ENCODE results near the gene SLC39A13.
A peak's percentile ranks its signal among the peaks of the same experiment; 100 is the strongest.

Gene SLC39A13

DNA sequence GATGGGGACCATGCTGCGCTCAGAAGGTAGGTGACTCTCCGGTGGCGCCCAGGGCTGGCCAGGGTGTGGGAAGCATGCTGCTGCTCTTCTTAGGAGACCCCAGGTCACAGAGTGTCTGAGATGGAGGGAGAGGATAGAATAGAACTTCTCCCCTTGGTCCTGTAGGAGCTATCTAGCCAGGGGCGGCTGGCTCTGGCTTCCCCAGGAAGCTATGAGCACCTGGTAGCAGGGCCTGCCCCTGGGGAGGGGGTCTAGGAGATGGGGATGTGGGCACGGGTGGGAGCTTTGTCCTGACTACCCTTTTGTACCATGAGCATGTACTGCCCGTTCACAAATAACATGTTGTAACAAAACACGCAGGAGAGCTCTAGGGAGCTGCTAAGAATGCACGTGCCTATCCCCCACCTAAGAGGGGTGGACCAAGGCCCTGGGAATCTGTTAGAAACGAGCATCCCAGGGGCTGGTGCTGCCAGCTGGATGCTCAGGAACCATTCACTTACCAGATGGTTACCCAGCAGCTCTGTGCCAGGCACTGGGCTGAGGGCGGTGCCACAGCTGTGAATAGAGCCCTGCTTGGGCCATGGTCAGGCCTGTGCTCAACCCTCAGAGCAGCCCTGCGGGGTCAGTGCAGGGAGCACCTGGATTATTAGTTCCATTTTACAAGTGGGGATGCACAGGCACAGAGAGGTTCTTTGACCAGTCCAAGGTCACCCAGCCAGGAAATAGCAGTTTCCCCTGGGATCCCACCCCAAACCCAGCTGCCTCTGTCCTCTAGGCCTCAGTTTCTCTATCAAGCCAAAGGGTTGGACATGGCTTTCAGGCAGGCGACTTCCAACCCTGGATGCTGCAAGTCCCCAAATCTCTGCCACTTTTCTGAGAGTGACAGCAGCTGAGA lies 2.2 kb downstream of the SLC39A13 start:
- H3K4me3 ChIP-seq (replicated peaks; ENCODE audit: low read depth, low read length), result peak overlapping the region; percentile 86
- TF ChIP-seq, protein P1, sequence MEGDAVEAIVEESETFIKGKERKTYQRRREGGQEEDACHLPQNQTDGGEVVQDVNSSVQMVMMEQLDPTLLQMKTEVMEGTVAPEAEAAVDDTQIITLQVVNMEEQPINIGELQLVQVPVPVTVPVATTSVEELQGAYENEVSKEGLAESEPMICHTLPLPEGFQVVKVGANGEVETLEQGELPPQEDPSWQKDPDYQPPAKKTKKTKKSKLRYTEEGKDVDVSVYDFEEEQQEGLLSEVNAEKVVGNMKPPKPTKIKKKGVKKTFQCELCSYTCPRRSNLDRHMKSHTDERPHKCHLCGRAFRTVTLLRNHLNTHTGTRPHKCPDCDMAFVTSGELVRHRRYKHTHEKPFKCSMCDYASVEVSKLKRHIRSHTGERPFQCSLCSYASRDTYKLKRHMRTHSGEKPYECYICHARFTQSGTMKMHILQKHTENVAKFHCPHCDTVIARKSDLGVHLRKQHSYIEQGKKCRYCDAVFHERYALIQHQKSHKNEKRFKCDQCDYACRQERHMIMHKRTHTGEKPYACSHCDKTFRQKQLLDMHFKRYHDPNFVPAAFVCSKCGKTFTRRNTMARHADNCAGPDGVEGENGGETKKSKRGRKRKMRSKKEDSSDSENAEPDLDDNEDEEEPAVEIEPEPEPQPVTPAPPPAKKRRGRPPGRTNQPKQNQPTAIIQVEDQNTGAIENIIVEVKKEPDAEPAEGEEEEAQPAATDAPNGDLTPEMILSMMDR (IDR thresholded peaks at IDR 0.05; ENCODE audit: low read length, missing control alignments), result no peak
- DNase-seq (ENCODE audit: low read depth), result no peak

DNA sequence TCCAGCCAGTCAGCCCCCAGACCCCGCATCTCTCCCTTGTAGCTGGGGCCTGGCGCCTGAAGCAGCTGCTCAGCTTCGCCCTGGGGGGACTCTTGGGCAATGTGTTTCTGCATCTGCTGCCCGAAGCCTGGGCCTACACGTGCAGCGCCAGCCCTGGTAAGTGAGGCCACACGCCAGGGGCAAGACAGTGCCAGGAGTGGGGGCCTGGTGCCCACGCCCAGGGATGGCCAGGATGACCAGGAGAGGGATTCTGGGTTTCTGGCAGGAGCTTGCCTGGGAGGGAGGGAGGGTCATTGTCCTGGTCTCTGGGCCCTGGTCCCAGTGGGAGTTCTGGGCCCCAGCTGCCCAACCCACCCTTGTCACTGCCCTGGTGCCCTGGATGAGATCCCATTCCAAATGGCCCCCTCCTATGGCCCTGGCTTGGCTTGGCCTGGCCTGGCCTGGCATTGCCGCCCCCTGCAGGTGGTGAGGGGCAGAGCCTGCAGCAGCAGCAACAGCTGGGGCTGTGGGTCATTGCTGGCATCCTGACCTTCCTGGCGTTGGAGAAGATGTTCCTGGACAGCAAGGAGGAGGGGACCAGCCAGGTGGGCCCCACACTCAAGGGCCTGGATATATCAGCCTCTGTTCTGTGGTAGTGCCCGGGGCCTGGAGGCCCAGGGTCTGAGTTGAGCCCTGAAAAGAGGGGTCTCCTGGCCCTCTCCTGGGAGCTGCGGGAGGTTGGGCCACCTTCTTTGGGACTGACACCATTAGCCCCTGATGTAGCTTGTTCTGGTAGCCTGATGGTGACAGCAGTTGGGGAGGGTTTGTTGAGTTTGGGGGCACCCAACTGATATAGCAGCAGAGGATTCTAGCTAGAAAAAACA lies 3.7 kb downstream of the SLC39A13 start:
- TF ChIP-seq, protein P1 (IDR thresholded peaks at IDR 0.05; ENCODE audit: low read length, missing control alignments), result peak; percentile 75
- peak; percentile 44 for DNase-seq (ENCODE audit: low read depth)
- H3K4me3 ChIP-seq (replicated peaks; ENCODE audit: low read depth, low read length), result no peak overlapping the region

DNA sequence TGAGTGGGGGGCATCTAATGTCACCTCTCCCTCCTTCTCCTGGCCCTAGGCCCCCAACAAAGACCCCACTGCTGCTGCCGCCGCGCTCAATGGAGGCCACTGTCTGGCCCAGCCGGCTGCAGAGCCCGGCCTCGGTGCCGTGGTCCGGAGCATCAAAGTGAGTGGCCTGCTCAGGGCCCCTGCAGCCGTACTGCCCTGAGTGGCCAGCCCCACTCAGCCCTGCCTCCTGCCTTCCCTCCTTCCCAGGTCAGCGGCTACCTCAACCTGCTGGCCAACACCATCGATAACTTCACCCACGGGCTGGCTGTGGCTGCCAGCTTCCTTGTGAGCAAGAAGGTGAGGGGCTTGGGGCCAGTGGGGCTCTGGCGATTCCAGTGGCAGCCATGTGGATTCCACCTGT lies 5.0 kb downstream of the SLC39A13 start:
- no peak for DNase-seq (ENCODE audit: low read depth)
- TF ChIP-seq, protein P1 (IDR thresholded peaks at IDR 0.05; ENCODE audit: low read length, missing control alignments), result no peak
- no peak overlapping the region for H3K4me3 ChIP-seq (replicated peaks; ENCODE audit: low read depth, low read length)

DNA sequence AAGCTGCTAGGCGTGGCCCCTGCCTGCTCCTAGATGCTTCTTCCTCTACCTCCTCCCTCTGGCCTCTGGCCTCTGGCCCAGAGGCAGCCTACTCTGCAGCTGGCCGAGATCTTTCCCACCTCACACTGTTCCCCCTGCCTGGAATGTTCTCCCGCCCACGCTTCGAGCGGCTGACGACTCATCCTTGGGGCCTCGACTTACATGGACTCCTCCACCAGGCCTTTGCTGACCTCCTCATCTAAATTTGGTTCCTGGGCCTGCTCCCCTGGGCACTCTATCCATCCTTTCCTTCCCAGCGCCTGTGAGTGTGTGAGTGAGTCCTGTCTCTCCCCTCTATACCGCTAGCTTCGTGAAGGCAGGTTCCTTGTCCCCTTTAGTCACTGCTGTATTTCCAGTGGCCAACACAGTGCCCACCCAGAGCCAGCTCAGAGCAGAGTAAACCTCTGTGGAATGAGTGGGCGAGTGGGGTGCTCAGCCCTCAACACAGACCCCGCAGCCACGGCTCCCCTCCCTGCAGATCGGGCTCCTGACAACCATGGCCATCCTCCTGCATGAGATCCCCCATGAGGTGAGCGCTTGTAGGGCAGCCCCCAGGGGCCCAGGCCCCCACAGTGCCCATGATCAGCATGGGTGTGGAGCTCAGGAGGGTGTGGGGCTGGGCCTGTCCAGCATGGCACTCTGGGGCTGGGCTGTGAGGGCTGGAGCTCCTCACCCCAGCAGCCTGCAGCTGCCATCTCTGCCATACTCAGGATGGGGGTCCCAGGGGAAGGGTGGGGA lies 5.7 kb downstream of the SLC39A13 start:
- TF ChIP-seq, protein P1 (IDR thresholded peaks at IDR 0.05; ENCODE audit: low read length, missing control alignments), result no peak
- H3K4me3 ChIP-seq (replicated peaks; ENCODE audit: low read depth, low read length), result no peak overlapping the region
- peak; percentile 70 for DNase-seq (ENCODE audit: low read depth)

DNA sequence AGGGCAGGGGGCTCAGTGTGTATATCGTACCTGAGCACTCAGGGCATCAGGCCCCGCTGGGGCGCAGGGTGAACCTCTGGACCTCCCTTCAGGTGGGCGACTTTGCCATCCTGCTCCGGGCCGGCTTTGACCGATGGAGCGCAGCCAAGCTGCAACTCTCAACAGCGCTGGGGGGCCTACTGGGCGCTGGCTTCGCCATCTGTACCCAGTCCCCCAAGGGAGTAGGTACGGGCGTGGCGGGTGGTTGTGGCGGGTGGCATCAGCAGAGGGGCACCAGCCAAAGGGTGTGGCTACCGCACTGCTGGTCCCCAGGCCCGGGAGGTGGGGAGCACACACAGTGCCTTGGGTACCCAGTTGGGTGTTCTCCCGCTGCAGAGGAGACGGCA lies 6.3 kb downstream of the SLC39A13 start:
- no peak for DNase-seq (ENCODE audit: low read depth)
- TF ChIP-seq, protein P1 (IDR thresholded peaks at IDR 0.05; ENCODE audit: low read length, missing control alignments), result no peak
- H3K4me3 ChIP-seq (replicated peaks; ENCODE audit: low read depth, low read length), result no peak overlapping the region

DNA sequence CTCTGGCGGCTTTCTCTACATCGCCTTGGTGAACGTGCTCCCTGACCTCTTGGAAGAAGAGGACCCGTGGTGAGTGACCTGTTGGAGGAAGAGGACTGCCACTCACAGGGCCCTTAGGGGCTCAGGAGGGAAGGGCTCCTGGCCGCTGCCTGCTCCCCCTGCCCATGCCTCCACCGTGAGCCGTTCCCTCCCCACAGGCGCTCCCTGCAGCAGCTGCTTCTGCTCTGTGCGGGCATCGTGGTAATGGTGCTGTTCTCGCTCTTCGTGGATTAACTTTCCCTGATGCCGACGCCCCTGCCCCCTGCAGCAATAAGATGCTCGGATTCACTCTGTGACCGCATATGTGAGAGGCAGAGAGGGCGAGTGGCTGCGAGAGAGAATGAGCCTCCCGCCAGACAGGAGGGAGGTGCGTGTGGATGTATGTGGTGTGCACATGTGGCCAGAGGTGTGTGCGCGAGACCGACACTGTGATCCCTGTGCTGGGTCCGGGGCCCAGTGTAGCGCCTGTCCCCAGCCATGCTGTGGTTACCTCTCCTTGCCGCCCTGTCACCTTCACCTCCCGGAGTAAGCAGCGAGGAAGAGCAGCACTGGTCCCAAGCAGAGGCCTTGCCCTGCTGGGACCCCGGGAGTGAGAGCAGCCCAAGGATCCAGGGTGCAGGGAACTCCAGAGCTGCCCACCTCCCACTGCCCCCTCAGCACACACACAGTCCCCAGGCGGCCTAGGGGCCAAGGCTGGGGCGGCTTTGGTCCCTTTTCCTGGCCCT lies 6.9 kb downstream of the SLC39A13 start:
- TF ChIP-seq, protein P1 (IDR thresholded peaks at IDR 0.05; ENCODE audit: low read length, missing control alignments), result no peak
- no peak for DNase-seq (ENCODE audit: low read depth)
- H3K4me3 ChIP-seq (replicated peaks; ENCODE audit: low read depth, low read length), result no peak overlapping the region

Data from fibroblast of pulmonary artery (primary cell).